SU-DHL-6 (cell line): ENCODE measurements around the gene CALN1.

Source experiments
- EZH2phosphoT487 ChIP-seq: fragments of 200-600 bp; sonication (generic), shearing (Covaris generic); conservative IDR thresholded peaks from 2 replicates; pipeline ENCODE4 v1.6.1; 2018; ENCODE audit warnings: mild to moderate bottlenecking, antibody characterized with exemption, low read length, moderate library complexity, mixed read lengths
- TF ChIP-seq, protein P1 (sequence below): fragments of 200-600 bp; sonication (generic); IDR thresholded peaks from one replicate; pipeline ENCODE4 v1.5.1; 2017; ENCODE audit warnings: antibody characterized with exemption, mild to moderate bottlenecking, low read length, moderate library complexity; ENCODE audit not compliant: insufficient read depth, poor library complexity, severe bottlenecking

DNA sequence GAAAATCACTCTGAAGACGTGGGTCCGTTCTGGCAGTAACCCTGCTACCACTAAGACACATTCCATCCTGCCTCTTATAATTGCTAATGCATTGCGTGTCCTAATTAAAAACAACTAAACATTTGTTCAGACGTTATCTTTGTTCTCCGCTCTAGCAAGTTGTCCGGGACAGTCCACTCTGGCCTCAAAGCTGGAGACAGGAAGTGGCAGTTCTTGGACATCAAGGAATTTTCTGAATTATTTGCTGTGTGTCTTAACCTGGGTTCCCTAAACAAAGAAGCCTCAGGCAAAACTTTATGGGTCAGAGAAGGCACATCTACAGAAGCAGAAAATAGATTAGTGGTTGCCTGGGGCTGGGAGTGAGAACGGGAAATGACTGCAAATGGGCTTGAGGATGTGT, 199.1 kb downstream of the CALN1 start:
- TF ChIP-seq, protein P1, sequence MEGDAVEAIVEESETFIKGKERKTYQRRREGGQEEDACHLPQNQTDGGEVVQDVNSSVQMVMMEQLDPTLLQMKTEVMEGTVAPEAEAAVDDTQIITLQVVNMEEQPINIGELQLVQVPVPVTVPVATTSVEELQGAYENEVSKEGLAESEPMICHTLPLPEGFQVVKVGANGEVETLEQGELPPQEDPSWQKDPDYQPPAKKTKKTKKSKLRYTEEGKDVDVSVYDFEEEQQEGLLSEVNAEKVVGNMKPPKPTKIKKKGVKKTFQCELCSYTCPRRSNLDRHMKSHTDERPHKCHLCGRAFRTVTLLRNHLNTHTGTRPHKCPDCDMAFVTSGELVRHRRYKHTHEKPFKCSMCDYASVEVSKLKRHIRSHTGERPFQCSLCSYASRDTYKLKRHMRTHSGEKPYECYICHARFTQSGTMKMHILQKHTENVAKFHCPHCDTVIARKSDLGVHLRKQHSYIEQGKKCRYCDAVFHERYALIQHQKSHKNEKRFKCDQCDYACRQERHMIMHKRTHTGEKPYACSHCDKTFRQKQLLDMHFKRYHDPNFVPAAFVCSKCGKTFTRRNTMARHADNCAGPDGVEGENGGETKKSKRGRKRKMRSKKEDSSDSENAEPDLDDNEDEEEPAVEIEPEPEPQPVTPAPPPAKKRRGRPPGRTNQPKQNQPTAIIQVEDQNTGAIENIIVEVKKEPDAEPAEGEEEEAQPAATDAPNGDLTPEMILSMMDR: no peak
- TF ChIP-seq EZH2phosphoT487: no peak
